Stimulated activated naive CD8-positive, alpha-beta T cell treated with anti-CD3 and anti-CD28 coated beads, Interleukin-15, Interleukin-2, amounts not matched to agents 100 ng/mL and 50 ng/mL, for 24 hours (primary cell): Measurements from ENCODE around the gene GTF2H2C.
"Not testable (repeated sequence)": the region's sequence is repeated elsewhere in the genome, so short reads cannot be mapped to it uniquely, and the experiment has no call there.

Experiments used
- H3K27ac Mint-ChIP-seq: one replicate; pipeline ENCODE4 v1.8.0; 2021; ENCODE audit warnings: mild to moderate bottlenecking, mixed read lengths
- H3K27me3 Mint-ChIP-seq: one replicate; pipeline ENCODE4 v1.8.0; 2021; ENCODE audit warnings: mixed read lengths
- H3K36me3 Mint-ChIP-seq: one replicate; pipeline ENCODE4 v1.8.0; 2021; ENCODE audit warnings: low read depth, mixed read lengths
- H3K4me1 Mint-ChIP-seq: one replicate; pipeline ENCODE4 v1.8.0; 2021; ENCODE audit warnings: low read depth, mixed read lengths
- H3K4me3 Mint-ChIP-seq: one replicate; pipeline ENCODE4 v1.8.0; 2021; ENCODE audit warnings: mild to moderate bottlenecking, mixed read lengths
- H3K9me3 Mint-ChIP-seq: one replicate; pipeline ENCODE4 v1.8.0; 2021; ENCODE audit warnings: mixed read lengths

The GTF2H2C gene

GRCh38 chr5:69559908-69560330 lies at the start of gene GTF2H2C:
Gene GTF2H2C, plus strand, starts transcription at chr5:69560191. Its CDS starts 4,942 bp downstream, at chr5:69565133.
- H3K36me3 Mint-ChIP-seq, H3K9me3 Mint-ChIP-seq, H3K27me3 Mint-ChIP-seq, H3K4me1 Mint-ChIP-seq: not testable (repeated sequence)
- Mint-ChIP-seq H3K27ac (peak within 1 kb of the TSS; percentile 94), H3K4me3 (peak within 1 kb of the TSS; percentile 92)

- Mint-ChIP-seq H3K36me3 (no peaks in the 10 kb centered on the region), H3K4me1 (no peaks in the 10 kb centered on the region), H3K4me3 (no peak overlapping the region), H3K27ac (no peak overlapping the region), H3K27me3 (no peaks in the 10 kb centered on the region), H3K9me3 (no peaks in the 10 kb centered on the region)
Observed at GRCh38 chr5:69510694-69511093, 49.3 kb upstream of the GTF2H2C start.

DNA sequence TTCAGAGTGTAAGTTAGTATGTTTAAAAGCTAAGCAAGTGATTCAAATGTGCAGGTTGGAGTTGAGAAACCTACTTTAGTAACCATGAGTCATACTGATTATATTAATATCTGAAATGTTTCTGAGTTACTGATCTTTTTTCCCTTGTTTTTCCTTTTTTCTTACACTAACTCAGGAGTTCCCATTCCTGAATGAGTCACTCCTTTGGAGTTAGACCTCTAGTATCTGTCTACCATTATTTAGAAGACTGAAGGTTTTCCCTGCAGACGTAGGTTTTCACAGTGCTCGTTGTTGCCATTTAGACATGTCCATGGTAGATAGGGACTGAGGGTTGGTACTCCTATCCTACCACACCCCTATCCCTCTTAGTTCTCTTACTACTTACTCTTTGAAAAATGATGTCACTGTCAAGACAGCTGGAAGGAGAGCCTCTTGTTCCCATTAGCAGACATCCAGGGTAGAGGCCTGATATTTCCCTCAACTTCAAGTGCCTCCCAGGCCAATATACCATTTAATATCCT lies 47.2 kb upstream of the GTF2H2C start:
- Mint-ChIP-seq H3K4me1 (no peaks in the 10 kb centered on the region), H3K36me3 (no peaks in the 10 kb centered on the region), H3K27ac (no peak overlapping the region), H3K9me3 (no peaks in the 10 kb centered on the region), H3K27me3 (no peaks in the 10 kb centered on the region), H3K4me3 (no peak overlapping the region)

GRCh38 chr5:69515570-69515969 lies 44.4 kb upstream of the GTF2H2C start:
- not testable (repeated sequence) for H3K9me3 Mint-ChIP-seq, H3K4me1 Mint-ChIP-seq, H3K27ac Mint-ChIP-seq, H3K36me3 Mint-ChIP-seq, H3K4me3 Mint-ChIP-seq, H3K27me3 Mint-ChIP-seq

GRCh38 chr5:69516769-69517168 lies 43.2 kb upstream of the GTF2H2C start:
- no peaks in the 10 kb centered on the region for H3K4me1 Mint-ChIP-seq
- H3K27ac Mint-ChIP-seq = no peak overlapping the region

GRCh38 chr5:69517763-69518212 lies 42.2 kb upstream of the GTF2H2C start:
- Mint-ChIP-seq H3K27me3 (peaks cover 7% of the 10 kb centered on the region), H3K9me3 (no peaks in the 10 kb centered on the region), H3K36me3 (no peaks in the 10 kb centered on the region), H3K4me1 (no peaks in the 10 kb centered on the region), H3K27ac (no peak overlapping the region), H3K4me3 (no peak overlapping the region)

More at GRCh38 chr5:69516769-69517168, 43.2 kb upstream of the GTF2H2C start:
- Mint-ChIP-seq H3K9me3 (no peaks in the 10 kb centered on the region), H3K4me3 (no peak overlapping the region), H3K27me3 (peaks cover 1% of the 10 kb centered on the region), H3K36me3 (no peaks in the 10 kb centered on the region)

- H3K9me3 Mint-ChIP-seq = no peaks in the 10 kb centered on the region
- no peaks in the 10 kb centered on the region for H3K4me1 Mint-ChIP-seq
- no peak overlapping the region for H3K4me3 Mint-ChIP-seq
- no peak overlapping the region for H3K27ac Mint-ChIP-seq
- peaks cover 7% of the 10 kb centered on the region for H3K27me3 Mint-ChIP-seq
- no peaks in the 10 kb centered on the region for H3K36me3 Mint-ChIP-seq
Observed at GRCh38 chr5:69519285-69519684, 40.7 kb upstream of the GTF2H2C start.

- no peak overlapping the region for H3K27ac Mint-ChIP-seq
- H3K36me3 Mint-ChIP-seq = no peaks in the 10 kb centered on the region
- peaks cover 7% of the 10 kb centered on the region for H3K27me3 Mint-ChIP-seq
- H3K4me3 Mint-ChIP-seq = no peak overlapping the region
- H3K9me3 Mint-ChIP-seq = no peaks in the 10 kb centered on the region
- H3K4me1 Mint-ChIP-seq = no peaks in the 10 kb centered on the region
Observed at GRCh38 chr5:69522035-69522434, 38.0 kb upstream of the GTF2H2C start.

- H3K4me1 Mint-ChIP-seq = no peaks in the 10 kb centered on the region
- H3K36me3 Mint-ChIP-seq = no peaks in the 10 kb centered on the region
- peaks cover 14% of the 10 kb centered on the region for H3K27me3 Mint-ChIP-seq
- no peak overlapping the region for H3K27ac Mint-ChIP-seq
- H3K9me3 Mint-ChIP-seq = no peaks in the 10 kb centered on the region
- H3K4me3 Mint-ChIP-seq = no peak overlapping the region
Observed at GRCh38 chr5:69525490-69525889, 34.5 kb upstream of the GTF2H2C start.

- Mint-ChIP-seq H3K9me3 (no peaks in the 10 kb centered on the region), H3K4me3 (no peak overlapping the region), H3K27me3 (peaks cover 21% of the 10 kb centered on the region), H3K4me1 (no peaks in the 10 kb centered on the region), H3K36me3 (no peaks in the 10 kb centered on the region), H3K27ac (no peak overlapping the region)
Observed at GRCh38 chr5:69526660-69527059, 33.3 kb upstream of the GTF2H2C start.

DNA sequence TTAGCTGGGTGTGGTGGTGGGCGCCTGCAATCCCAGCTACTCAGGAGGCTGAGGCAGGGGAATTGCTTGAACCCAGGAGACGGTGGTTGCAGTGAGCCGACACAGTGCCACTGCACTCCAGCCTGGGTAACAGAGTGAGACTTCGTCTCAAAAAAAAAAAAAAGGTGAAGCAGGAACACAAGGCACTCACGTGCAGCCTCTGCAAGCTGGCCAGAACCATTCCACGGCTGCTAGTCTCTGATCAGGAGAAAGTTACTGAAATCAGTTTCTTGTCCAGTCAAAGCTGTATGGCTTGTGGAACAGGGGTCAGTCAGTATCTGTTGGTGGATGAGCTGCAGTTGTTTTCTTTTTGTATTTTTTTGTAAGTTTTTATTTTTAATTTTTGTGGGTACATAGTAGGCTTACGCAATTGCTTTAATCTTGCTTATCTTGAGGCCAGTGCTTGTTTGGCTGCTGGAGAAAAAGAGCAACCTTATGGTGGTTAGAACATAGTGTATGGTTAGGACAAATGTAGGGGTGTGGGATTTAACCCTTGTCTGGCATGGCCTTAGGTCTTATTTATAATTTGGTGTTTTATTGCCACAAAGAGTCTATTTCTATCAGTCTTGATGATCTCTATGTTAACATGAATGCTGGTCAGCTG lies 32.7 kb upstream of the GTF2H2C start:
- Mint-ChIP-seq H3K27me3 (peaks cover 16% of the 10 kb centered on the region), H3K9me3 (no peaks in the 10 kb centered on the region), H3K4me1 (no peaks in the 10 kb centered on the region), H3K4me3 (no peak overlapping the region), H3K36me3 (no peaks in the 10 kb centered on the region), H3K27ac (no peak overlapping the region)

DNA sequence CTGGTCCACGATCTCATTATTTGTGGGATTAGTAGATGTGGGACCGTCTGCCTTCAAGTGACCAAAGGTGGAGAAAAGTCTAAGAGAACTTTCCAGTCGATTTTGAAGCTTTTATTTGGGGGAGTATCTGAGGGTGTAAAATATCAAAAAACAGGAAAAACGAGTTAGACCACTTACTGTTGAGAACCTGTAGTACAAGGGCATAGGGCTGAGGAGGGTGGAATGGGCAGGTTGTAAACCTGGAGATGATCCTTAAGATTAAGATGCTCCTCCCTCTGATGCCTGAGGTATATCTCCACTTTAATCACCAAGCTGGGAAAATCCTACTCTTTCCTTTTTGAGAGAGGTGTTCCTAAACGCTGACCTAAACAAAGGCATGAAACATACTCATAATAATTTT lies 32.0 kb upstream of the GTF2H2C start:
- no peaks in the 10 kb centered on the region for H3K9me3 Mint-ChIP-seq

DNA sequence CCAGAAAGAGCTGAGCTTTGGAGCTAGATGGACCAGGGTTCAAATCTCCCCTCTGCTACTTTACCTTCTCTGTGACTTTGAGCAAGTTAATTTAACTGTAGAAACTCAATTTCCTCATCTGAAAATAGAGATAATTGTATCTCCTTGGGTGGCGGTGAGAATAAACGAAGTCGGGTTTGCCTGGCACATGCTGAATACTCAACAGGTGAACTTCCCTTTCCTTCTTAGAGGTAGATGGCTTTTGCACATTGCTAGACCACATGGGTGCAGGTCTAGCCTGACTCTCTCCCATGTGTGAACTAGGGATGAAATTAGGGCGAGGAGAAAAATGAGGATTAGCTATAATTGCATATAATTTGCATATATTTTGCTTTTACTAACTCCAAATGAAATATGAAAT lies 31.4 kb upstream of the GTF2H2C start:
- Mint-ChIP-seq H3K27ac (no peak overlapping the region), H3K27me3 (peaks cover 15% of the 10 kb centered on the region)

More for the DNA sequence above, 32.0 kb upstream of the GTF2H2C start:
- Mint-ChIP-seq H3K36me3 (no peaks in the 10 kb centered on the region), H3K27ac (no peak overlapping the region), H3K4me3 (no peak overlapping the region), H3K4me1 (no peaks in the 10 kb centered on the region), H3K27me3 (peaks cover 15% of the 10 kb centered on the region)

DNA sequence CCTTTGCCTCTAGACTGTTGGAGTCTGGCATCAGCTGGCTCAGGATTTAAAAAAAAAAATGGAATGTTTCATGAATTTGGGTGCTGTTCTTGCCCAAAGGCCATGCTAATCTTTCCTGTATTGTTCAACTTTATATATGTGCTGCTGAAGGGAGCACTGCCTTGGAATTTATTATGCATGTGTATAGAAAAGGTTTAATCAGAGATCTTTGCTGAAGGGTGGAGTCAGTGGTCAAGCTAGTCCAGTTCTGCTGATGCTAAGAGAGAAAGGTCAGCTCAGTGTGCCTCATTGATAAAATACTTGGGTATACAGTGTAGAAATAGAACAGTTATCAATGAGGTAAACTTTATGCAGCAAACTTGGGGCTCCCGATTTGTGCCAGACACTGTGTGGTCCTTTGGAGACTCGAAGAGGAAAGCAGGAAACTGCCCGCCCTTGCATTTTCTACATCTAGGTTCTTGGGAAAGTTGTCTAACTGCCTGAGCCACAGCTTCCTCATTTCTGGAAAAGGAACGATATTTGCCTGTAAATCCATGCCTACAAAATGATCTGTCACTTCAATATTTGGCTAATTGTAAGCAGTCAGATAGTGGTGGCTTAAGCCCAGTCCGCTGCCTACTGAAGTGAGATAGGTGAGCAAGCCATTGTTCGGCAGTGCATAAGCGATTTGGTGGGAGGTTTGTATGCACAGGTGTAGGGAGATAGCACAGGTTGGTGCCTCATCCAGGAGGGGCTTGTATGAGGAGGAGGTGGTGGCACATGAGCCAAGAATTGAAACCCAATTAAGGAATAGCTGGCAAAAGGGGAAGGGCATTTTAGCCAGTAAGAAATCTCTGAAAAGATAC lies 29.2 kb upstream of the GTF2H2C start:
- Mint-ChIP-seq H3K27ac (no peak overlapping the region), H3K9me3 (no peaks in the 10 kb centered on the region), H3K4me3 (no peak overlapping the region), H3K36me3 (no peaks in the 10 kb centered on the region), H3K4me1 (no peaks in the 10 kb centered on the region), H3K27me3 (peaks cover 15% of the 10 kb centered on the region)

More for the DNA sequence above, 31.4 kb upstream of the GTF2H2C start:
- no peaks in the 10 kb centered on the region for H3K36me3 Mint-ChIP-seq
- H3K9me3 Mint-ChIP-seq = no peaks in the 10 kb centered on the region
- no peak overlapping the region for H3K4me3 Mint-ChIP-seq
- H3K4me1 Mint-ChIP-seq = no peaks in the 10 kb centered on the region

DNA sequence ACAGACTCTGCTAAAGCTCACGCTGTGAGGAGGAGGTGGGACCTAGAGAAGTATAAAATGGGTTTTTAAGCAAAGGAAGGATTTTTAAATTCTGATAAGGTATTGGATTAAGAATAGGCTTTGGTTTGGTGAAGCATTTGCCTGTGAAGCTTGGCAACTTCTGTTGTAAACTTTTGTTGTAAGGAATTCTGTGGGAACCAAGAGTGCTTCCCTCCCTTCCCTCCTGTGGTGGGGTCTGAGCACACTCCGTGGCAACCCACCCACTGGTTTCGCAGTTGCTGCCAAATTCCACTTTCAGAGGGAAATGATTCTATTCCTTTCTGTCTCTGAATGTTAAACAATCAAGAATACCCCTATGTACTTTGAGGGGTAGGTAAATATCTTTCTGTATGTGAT lies 28.6 kb upstream of the GTF2H2C start:
- peaks cover 15% of the 10 kb centered on the region for H3K27me3 Mint-ChIP-seq
- H3K27ac Mint-ChIP-seq = no peak overlapping the region
- H3K36me3 Mint-ChIP-seq = no peaks in the 10 kb centered on the region
- H3K4me3 Mint-ChIP-seq = no peak overlapping the region
- H3K4me1 Mint-ChIP-seq = no peaks in the 10 kb centered on the region
- no peaks in the 10 kb centered on the region for H3K9me3 Mint-ChIP-seq
